HG02973 (cell line): ENCODE measurements around the gene RPL29.
"Not testable (repeated sequence)": the region's sequence is repeated elsewhere in the genome, so short reads cannot be mapped to it uniquely, and the experiment has no call there.

Source experiments
- ATAC-seq: cut with Tn5 transposase; IDR thresholded peaks from one replicate; pipeline ENCODE4 v1.9.1; 2021; ENCODE audit warnings: moderate library complexity; ENCODE audit not compliant: unreplicated experiment

Gene RPL29

GRCh38 chr3:52006017-52006819, 10.5 kb upstream of the RPL29 start:
- ATAC-seq, result no peak

GRCh38 chr3:52005571-52005986, 9.9 kb upstream of the RPL29 start:
- no peak for ATAC-seq

GRCh38 chr3:52004906-52005395, 9.3 kb upstream of the RPL29 start:
- ATAC-seq, result no peak

GRCh38 chr3:52004163-52004787, 8.6 kb upstream of the RPL29 start:
- no peak for ATAC-seq

GRCh38 chr3:52002748-52003147, 7.1 kb upstream of the RPL29 start:
- no peak for ATAC-seq

GRCh38 chr3:52001443-52001974, 5.8 kb upstream of the RPL29 start:
- peak; percentile 78 for ATAC-seq

- ATAC-seq, result no peak
These were observed 4.2 kb upstream of the RPL29 start for GRCh38 chr3:51999846-52000245.

GRCh38 chr3:51998774-51999173, 3.1 kb upstream of the RPL29 start:
- ATAC-seq, result no peak

- ATAC-seq, result no peak
These were observed 2.4 kb upstream of the RPL29 start for GRCh38 chr3:51997935-51998596.

- ATAC-seq, result no peak
These were observed 1.5 kb upstream of the RPL29 start for GRCh38 chr3:51997172-51997571.

- no peak for ATAC-seq
These were observed 1.2 kb downstream of the RPL29 start for GRCh38 chr3:51994530-51994929.

- ATAC-seq, result not testable (repeated sequence)
These were observed 2.0 kb downstream of the RPL29 start for GRCh38 chr3:51993657-51994056.

GRCh38 chr3:51992017-51992682, 3.5 kb downstream of the RPL29 start:
- no peak for ATAC-seq

- not testable (repeated sequence) for ATAC-seq
These were observed 5.2 kb downstream of the RPL29 start for GRCh38 chr3:51990501-51990971.

- no peak for ATAC-seq
These were observed 7.2 kb downstream of the RPL29 start for GRCh38 chr3:51988286-51989146.

GRCh38 chr3:51987568-51987967, 8.1 kb downstream of the RPL29 start:
- no peak for ATAC-seq

- ATAC-seq, result no peak
These were observed 9.4 kb downstream of the RPL29 start for GRCh38 chr3:51986010-51986947.

- no peak for ATAC-seq
These were observed 10.6 kb downstream of the RPL29 start for GRCh38 chr3:51985063-51985462.

- ATAC-seq, result no peak
These were observed 11.4 kb downstream of the RPL29 start for GRCh38 chr3:51984269-51984647.
